IPS-11a (cell line): ENCODE data around the gene GALNT18.
"Not testable (repeated sequence)": the region's sequence is repeated elsewhere in the genome, so short reads cannot be mapped to it uniquely, and the experiment has no call there.

ENCODE experiments used
- H3K4me3 ChIP-seq: one replicate; pipeline ENCODE4 v1.5.1; 2013; ENCODE audit warnings: low read depth, low read length, control low read depth

GALNT18 gene

DNA sequence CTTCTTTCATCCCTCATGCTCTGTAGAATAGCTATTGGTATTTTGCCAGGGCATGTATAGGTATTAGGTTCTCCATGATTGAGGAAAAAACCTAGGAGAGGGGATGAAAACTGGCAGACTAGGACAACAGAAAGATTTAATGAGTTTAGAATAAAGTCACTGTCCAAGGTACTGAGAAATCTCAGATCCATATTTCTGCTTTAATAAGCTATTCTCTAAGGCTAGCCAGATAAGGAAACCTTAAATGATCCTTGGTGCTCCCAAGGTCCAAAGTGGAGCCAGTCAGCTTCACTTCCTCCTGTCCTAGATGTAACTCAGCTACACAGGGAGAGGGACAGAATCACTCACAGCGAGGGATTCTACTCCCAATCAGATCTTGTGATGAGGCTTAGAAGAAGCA lies 255.0 kb downstream of the GALNT18 start:
- no peak overlapping the region for H3K4me3 ChIP-seq

DNA sequence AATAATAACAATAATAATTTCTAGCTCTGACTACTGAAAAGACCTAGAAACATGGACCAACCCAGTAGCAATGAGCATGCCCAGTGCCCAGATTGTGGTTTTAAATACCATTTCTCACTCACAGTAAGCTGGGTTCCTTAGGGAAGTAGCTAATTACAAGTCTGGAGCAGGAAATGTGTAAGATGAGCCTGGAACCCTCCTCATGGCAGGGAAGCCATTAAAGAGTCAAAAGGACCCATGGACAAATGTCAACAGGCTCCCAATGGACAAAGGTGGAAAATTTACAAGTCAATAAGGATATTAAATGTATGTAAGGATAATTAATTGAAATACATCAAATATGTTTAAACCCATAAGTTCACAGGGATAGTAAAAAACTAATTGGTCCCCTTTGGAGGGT lies 258.1 kb downstream of the GALNT18 start:
- H3K4me3 ChIP-seq = no peak overlapping the region

DNA sequence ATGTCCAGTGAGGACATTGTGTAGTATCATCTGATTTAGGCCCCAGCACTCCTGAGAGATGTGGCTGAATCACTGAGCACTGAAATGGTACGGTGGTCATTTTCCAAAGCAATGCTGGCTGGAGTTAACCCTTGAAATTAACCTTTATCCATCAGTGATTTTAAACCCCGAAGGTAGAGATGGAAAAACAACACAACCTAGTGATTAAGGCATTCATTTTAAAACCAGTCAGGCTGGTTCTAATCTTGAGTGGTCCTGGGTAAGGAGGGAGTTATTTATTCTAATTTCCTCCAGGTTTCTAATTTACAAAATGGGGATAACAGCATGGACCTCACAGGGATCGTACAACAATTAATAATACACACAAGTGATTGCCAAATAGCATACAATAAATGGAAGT lies 262.2 kb downstream of the GALNT18 start:
- H3K4me3 ChIP-seq = no peak overlapping the region

DNA sequence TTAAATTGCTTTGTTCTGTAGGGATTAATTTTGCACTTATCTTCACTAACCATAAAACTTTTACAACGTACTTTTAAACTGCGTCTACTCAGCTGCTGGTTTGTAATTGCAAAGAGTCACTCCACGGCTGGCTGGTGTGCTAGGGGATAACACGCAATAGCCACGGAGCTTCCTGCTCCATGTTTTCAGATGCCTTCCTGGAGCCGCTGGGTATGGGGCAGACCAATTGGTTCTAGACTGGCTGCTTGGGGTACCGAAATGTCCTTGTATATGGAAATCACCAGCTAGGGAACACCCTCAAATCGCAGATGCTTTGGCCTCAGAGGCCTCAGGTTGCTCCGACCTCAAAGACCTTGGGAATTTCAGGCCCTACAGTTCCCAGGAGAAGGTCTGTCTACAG lies 265.0 kb downstream of the GALNT18 start:
- H3K4me3 ChIP-seq = no peak overlapping the region

DNA sequence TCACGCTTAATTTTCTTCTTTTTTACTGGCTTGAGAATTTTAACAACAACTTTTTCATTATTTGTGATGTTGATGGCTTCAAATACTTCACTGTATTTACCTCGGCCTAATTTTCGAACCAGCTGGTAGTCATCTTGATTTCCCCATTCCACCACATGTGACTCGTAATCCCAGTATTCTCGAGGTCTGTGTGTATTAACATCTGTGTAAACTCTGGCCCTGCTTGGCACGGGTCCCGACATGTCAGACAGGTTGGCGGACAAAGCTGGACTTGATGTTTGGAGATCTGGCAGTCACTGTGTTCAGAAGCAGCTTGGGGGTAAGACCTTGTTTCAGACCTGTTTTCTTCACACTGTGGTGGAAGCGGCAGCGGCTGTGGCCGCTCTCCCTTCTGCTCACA lies 268.9 kb downstream of the GALNT18 start, which contains the start of gene CSNK2A3:
Gene CSNK2A3 (minus strand): TSS at position 373 of the 400 bp plus-strand sequence. CDS start 131 bp downstream, at position 242.
- not testable (repeated sequence) for H3K4me3 ChIP-seq

DNA sequence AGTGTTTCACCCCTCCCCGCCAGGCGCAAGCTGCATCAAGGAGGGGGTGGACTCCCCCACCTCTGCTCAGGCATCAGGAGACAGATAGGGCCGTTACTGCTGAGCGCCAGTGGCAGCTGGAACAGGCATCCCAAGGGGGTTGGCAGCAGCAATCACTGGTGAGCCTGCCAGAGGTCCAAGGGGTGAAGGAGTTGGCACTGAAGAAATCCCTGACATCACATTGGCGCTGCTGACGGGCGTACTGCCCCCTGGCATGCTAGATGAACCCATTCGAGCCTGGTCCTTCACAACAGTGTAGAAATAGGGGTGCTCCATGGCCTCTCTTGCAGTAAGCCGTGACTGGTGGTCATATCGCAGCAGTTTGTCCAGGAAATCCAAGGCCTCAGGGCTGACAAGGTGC lies 270.0 kb downstream of the GALNT18 start:
- H3K4me3 ChIP-seq = not testable (repeated sequence)

DNA sequence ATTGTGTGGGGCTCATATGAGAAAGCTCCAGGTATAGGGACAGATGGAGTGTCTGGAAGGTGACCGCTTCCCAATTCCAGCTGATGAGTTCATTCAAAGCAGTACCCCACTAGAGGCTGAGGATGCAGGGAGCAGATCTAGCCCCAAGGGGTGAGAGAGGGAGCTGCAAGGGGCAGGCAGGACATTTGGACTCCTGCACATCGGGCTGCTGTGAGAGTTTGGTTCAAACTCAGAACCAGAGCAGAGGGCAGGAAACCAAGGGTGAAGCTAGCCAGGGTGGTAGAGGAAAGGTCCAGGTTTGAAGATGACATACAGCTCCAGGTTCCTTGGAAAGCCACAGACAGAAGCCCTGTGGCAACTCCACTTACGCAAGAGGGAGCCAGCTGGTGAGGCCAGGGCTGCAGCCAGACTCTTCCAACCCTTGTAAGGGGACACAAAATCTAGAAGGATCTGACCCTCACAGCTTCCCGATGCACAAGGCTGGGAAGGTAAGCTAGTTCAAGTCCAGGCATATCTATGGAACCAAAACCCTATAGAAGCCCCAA lies 270.7 kb downstream of the GALNT18 start:
- no peak overlapping the region for H3K4me3 ChIP-seq

DNA sequence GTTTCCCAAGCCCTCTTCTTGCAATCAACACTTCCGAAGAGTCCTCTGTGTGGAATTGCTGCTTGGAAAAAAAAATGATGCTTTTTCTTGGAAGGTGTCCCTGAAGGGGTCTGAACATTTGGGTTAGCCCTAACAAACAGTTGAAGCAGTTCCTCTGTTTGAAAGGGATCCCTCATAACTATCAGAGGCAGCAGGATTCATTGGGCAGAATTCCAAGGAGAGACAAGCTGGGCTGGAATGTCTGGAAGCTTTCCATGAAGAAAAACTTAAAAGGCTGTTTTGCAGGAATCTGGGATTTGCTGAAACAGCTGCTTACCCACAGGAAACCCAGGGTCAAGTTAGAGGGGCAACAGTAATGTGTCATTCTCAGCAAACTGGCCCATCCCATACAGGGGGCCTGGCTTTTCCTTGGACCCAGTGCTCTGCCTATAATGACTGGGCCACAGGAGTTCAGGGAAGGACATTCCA lies 271.9 kb downstream of the GALNT18 start:
- H3K4me3 ChIP-seq = no peak overlapping the region

DNA sequence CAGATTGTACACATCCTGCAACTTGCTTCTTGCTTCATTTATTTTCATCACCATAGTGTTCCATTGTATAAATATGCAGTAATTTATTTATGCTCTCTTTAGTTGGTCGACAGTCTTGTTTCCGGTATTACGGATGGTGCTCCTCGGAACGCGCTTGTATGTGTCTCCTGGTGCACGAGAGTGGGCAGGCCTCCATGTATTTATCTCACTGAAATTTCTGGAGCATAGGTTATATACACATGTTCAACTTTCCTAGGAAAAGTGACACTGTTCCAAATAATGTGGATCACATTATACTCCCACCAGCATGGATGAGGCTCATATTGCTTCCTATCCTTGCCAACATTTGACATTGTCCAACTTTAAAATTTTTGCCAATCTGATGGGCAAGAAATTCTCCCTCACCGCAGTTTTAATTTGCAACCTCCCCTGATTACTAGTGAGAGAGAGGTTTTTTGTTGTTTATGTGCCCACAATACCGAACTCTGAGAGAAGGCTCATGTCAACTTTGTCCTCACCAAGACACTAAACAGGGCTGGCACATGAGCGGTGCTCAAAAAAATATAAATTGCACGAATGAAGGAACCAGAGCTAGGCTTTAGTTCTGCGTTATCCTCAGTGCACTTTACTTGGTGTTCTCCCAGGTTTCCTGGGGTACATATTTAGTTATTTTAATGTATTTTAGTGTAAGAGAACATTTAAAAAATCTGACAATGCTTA lies 272.5 kb downstream of the GALNT18 start:
- no peak overlapping the region for H3K4me3 ChIP-seq

DNA sequence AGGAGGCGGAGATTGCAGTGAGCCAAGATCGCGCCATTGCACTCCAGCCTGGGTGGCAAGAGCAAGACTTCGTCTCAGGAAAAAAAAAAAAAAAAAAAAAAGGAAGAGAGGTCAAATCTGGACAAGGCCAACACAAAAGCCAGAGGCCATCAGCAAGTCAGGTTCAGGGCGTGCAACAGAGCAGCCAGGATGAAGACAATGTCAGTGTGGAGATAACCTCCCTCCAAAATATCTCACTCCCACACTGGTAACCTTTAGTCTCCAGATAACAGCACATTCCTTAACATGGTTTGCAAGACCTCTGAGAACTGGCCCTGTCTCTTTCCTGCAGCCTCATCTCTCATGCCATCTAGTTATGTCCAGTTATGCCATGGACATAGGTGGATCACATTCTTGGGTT lies 273.5 kb downstream of the GALNT18 start:
- H3K4me3 ChIP-seq = no peak overlapping the region

DNA sequence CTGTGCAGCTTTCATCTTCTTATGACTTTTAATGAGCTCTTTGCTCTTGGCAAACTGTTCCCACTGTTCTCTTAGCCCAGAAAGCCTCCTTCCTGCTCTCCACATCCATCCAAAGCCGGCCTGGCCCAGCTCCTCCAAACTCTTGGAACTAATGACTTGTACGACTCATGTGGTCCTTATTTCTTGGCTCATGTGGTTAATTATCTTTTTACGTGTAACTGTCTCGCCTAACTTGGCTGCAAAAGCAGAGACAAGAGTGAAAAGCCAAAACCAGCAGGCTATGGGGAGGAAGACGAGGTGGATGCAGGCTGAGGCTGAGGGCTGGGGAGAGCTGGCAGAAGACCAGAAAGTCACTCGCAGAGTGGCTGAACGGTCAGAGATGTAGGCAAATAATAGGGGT lies 274.2 kb downstream of the GALNT18 start:
- no peak overlapping the region for H3K4me3 ChIP-seq

DNA sequence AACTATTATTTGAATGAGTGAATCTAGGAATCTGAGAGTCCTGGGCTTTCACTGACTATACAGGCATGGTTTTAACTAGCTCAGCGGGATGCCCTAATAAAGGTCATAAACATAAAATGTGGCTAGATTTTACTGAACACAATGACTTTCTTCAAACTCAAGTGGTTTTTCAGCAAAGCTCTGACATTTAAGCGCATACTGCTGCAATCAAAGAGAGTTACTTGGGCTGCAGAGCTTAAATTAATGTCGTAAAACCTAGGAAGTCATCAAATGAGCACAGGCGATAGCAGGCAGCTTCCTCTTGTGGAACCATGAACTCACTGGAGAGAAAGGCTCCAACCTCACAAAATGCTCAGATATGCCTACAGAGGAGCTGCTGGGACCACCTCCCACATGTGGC lies 275.5 kb downstream of the GALNT18 start:
- H3K4me3 ChIP-seq = no peak overlapping the region

DNA sequence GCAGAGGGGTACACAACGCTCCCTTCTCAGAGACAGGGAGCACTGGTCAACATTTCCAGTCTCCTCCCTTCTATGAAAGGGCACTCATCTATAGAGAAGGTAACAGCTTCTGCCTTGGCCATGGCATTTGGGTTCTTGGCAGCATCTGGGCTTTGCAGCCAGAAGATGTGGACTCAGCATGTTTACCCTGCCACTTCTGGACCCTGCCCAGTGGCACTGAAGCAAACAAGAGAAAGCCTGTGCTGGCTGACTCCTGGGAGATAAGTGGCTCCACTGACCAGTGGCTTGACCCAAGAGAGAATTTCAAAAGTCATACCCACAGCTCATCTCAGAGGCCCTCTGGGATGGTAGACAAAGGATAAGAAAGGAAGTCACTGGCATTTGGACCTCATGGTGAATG lies 276.7 kb downstream of the GALNT18 start:
- no peak overlapping the region for H3K4me3 ChIP-seq

DNA sequence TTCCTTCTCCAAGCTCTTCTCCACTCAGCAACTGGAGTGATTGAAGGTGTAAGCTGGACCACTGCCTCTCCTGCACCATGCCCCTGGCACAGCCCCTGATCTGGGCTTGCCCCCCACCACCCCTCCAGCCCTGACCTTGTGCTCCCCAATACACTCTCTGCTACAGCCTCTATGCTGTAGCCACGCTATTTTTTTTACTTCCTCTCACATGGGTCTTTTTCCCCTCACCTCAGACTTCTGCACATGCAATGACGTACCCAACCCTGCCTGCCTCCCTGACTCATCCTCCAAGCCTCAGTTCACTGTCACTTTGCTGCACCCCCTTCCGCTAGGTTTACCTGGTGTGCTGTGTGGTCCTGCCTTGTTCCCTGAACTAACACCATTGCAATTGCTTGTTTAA lies 277.8 kb downstream of the GALNT18 start:
- no peak overlapping the region for H3K4me3 ChIP-seq

DNA sequence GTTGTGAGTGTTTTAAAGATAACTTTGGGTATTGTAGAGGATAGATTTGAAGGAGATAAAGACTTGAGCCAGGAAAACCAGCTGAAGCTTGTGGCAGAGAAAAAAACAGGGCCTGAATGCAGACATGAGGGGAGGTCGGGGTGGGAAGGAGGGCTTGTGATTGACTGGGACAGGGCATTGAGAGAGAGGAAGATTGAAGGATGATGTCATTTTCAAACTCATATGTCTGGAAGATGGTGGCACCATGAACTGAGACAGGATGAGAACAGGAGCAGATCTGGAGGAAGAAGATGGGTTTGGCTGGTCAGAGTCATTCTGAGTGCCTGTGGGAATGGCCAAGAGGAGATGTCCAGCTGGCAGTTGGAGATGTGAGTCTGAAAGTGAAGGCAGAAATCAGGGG lies 283.5 kb downstream of the GALNT18 start:
- H3K4me3 ChIP-seq = no peak overlapping the region

DNA sequence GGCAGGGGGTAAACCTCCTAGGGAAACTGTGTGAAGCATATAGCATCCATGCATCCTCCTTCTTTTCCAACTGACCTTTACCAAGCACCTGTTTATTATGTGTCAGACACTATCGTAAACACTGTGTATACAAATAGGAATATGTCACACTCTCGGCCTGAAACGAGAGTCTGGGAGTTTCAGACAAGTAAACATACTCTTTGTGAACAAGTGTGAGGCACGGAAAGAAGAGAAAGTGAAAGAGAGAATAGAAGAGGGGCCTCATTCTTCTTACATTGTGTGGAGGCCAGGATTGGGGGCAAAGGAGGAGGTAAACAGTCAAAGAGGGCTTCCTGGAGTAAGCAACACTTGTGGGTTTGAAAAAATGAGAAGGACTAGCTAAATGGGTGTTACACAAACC lies 285.1 kb downstream of the GALNT18 start:
- no peak overlapping the region for H3K4me3 ChIP-seq

DNA sequence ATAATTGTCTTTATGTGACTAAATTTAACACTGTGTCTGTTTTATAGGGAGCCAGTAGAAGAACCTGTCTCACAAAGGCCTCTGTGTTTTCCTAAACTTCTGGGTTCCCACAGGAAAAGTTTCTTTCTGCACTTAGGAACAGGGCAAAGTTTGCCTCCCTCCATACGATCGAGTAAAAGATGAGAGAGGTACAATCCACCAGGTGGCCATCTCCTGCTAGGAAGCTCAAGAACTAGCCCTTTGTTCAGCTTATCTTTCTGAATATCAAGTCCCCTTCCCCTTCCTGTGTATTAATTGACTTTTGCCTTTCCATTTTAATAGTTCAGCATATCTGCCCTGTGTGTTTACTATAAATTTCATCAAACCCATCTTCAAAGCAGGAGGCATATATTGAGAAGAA lies 286.8 kb downstream of the GALNT18 start:
- no peak overlapping the region for H3K4me3 ChIP-seq

DNA sequence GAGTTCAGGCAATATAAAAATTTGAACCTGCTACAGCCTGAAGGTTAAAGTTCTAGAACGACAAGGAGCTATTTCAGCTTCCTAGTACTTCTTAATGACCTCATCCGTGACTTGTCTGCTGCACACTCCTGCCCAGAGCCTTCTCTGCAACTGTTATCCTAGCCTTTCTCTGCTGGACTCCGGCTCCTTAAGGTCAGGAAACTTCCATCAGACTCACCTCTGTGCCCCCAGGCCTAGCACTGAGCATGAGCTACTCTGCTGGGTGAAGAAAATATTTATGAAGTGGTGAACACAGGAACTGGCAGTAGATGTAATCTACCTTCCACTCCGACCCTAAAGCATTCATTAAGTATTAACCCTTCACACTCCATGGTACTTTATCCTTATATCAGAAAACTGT lies 287.2 kb downstream of the GALNT18 start:
- no peak overlapping the region for H3K4me3 ChIP-seq

DNA sequence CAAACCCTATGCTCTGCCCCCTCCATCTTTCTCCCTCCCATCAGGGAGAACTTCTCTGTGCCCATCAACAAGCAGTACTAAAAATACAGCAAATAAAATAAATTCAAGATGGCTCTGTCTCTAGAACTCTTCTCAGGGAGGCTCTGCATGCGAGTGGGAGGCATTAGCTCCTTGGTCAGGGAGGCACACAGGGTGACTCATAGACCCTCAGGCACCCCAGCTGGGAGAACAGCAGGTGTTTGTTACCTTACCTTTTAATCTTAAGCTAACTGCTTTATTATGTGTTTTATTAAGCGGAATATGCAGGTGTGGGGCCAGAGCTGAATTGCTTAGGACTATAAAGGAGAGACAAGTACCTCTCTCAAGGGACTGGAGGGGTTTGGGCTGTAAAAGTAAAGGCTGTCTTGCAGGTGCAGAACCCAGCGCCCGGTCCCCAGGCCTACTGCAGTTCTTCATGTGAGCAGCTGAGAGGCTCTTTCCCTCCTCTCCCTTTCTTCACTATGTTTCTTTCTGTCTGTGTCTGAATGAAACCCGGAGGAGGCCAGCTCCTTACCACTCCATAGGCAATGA lies 289.6 kb downstream of the GALNT18 start:
- no peak overlapping the region for H3K4me3 ChIP-seq

DNA sequence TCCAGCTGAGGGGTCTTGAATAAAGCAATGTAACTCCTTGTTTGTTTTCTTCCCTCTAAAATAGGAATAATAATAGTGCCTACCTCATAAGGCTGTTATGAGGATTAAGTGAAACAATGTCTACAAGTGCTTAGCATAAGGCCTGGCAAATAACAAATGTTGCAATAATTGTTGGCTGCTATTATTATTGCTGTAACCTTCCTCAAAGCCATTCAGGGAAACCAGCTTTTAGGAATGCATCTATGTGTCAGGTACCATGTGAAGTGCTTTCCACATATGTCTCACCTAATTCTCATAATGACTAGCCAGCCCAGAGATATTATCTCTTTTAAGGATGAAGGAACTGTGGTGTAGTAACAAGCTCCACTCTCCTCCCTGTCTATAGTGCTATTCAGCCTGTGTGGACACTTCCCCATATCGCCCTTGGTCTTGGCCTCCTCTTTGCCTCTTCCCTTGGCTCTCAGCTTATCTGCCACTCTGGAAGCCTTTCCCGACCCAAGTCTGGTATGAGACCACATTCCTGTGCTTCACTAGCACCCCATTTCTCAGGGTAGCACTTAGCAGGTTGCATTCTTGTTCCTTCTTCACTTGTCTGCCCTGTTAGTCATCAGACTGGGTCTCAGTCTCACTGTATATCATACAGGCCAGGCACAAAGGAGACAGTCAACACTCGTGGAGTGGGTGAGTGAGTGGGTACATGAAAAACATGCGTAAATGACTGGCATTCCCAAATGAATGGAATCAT lies 292.6 kb downstream of the GALNT18 start:
- H3K4me3 ChIP-seq = no peak overlapping the region

DNA sequence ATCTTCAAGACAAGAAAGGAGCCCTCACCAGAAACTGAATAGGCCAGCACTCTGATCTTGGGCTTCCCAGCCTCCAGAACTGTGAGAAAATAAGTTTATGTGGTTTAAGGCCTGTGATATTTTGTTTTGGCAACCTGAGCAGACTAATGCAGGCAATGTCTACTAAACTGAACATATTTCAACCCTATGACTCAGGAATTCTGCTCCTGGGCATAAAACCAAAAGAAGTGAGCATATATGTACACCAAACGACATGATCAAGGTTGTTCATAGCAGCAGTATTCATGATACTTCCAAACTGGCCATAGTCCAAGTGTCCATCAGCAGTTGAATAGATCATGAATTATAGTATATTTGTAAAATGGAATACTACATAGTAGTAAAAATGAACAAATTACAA lies 297.7 kb downstream of the GALNT18 start:
- H3K4me3 ChIP-seq = no peak overlapping the region

DNA sequence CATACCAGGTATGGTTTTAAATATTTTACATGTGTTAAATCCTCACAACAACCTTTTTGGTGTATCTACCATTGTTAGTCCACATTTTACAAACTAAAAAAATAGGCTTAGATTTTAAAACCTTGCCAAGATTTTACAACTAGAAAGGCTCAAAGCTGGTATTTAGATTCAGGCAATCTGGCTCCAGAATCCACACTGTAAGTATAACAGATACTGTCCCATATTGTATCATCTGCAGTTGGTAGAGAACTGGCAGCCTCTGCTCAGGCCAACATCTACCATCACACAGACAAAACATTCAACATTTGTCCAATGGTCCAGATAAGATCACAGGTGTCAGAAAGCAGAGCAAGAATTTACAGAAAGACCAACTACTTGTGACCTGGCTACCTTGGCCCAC lies 299.7 kb downstream of the GALNT18 start:
- H3K4me3 ChIP-seq = no peak overlapping the region
